NCI-H774 (cell line): Measurements from ENCODE around the gene CIROP.
"Not testable (repeated sequence)": the region's sequence is repeated elsewhere in the genome, so short reads cannot be mapped to it uniquely, and the experiment has no call there.

Experiments
- DNase-seq: peaks from one replicate; lab custom pipeline; 2025; lab: John Stamatoyannopoulos, UW

Gene CIROP

GRCh38 chr14:23113431-23114119, 8.8 kb upstream of the CIROP start:
- DNase-seq: no peak

GRCh38 chr14:23112359-23113178, 7.8 kb upstream of the CIROP start:
- DNase-seq: no peak

- no peak for DNase-seq
Observed at GRCh38 chr14:23110579-23111365, 6.0 kb upstream of the CIROP start.

- no peak for DNase-seq
Observed at GRCh38 chr14:23109769-23110168, 5.0 kb upstream of the CIROP start.

- not testable (repeated sequence) for DNase-seq
Observed at GRCh38 chr14:23108169-23108568, 3.4 kb upstream of the CIROP start.

- DNase-seq: not testable (repeated sequence)
Observed at GRCh38 chr14:23107620-23108019, 2.8 kb upstream of the CIROP start.

GRCh38 chr14:23106747-23107045, 1.9 kb upstream of the CIROP start:
- no peak for DNase-seq

- DNase-seq: no peak
Observed at GRCh38 chr14:23105348-23105824, 597 bp upstream of the CIROP start.

GRCh38 chr14:23104070-23104590, 659 bp downstream of the CIROP start:
- no peak for DNase-seq

GRCh38 chr14:23103581-23103980, 1.2 kb downstream of the CIROP start:
- DNase-seq: no peak

- DNase-seq: no peak
Observed at GRCh38 chr14:23102801-23103200, 2.0 kb downstream of the CIROP start.

- no peak for DNase-seq
Observed at GRCh38 chr14:23101986-23102625, 2.7 kb downstream of the CIROP start.

- DNase-seq: no peak
Observed at GRCh38 chr14:23101213-23101970, 3.4 kb downstream of the CIROP start.

- no peak for DNase-seq
Observed at GRCh38 chr14:23099212-23099861, 5.5 kb downstream of the CIROP start.

- no peak for DNase-seq
Observed at GRCh38 chr14:23097786-23098185, 7.0 kb downstream of the CIROP start.

- no peak for DNase-seq
Observed at GRCh38 chr14:23095196-23096108, 9.3 kb downstream of the CIROP start, which contains the start of gene C14orf119. Gene C14orf119, plus strand, starts transcription at chr14:23095505. Its CDS starts 2,154 bp downstream, at chr14:23097659.

- DNase-seq: no peak
Observed at GRCh38 chr14:23094666-23095195, 10.1 kb downstream of the CIROP start, which contains the start of gene ACIN1. Gene ACIN1, minus strand, starts transcription at chr14:23095136. Its CDS starts 24 bp downstream, at chr14:23095112.

- no peak for DNase-seq
Observed at GRCh38 chr14:23093991-23094665, 10.7 kb downstream of the CIROP start.
